Measurements from ENCODE around the gene USP48. TPM values are rescaled to one million over a fixed set of nuclear protein-coding genes. Genes with fewer than 3 reads are reported as not detected.
A peak's percentile ranks its signal among the peaks of the same experiment; 100 is the strongest.

USP48 gene
- total RNA-seq, 2 donors from 2014 or later: 51.4 to 56.8 TPM

DNA sequence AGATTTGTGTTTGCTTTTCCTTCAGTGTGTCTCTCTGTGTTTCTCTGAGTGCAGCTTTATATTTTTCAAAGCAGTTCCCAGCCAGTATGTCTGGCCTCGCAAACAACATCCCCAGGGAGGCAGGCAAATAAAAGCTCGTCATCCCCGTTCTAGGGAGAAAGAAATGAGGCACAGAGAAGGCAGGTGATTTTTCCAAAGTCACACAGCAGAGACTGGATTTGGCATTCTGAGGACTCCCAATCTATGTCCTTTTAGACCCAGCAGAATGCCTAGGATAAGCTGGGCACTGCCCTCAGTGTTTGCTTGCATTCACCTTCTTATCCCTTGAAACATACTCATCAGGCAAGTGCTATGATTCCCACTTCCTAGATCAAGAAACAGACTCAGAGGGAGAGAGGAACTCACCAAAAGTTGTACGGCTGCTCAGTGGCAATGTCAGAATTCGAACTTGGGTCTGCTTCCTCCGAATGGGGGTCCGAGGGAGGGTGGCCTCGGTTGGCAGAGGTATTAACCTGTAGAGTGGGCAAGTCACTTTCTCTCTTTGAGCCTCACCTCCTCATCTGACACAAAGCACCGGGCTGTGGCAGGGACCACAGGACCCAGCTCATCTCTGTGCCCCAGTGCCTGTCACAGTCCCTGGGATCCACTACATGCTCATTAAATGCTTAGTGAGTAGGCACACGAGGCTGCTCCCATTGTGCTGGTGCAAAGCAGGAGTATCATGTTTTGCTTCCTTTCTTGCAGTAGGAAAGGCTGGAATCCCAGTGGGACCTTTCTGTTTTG, 118.0 kb downstream of the USP48 start:
- DNase-seq (ENCODE audit: low spot score): no peak
- intact Hi-C loops (cut with DNase I): loop anchor here in 1 of 2 donors (10.0 kb wide), 1 partner anchor 160 kb away; the partner anchor contains the start of gene ALPL

DNA sequence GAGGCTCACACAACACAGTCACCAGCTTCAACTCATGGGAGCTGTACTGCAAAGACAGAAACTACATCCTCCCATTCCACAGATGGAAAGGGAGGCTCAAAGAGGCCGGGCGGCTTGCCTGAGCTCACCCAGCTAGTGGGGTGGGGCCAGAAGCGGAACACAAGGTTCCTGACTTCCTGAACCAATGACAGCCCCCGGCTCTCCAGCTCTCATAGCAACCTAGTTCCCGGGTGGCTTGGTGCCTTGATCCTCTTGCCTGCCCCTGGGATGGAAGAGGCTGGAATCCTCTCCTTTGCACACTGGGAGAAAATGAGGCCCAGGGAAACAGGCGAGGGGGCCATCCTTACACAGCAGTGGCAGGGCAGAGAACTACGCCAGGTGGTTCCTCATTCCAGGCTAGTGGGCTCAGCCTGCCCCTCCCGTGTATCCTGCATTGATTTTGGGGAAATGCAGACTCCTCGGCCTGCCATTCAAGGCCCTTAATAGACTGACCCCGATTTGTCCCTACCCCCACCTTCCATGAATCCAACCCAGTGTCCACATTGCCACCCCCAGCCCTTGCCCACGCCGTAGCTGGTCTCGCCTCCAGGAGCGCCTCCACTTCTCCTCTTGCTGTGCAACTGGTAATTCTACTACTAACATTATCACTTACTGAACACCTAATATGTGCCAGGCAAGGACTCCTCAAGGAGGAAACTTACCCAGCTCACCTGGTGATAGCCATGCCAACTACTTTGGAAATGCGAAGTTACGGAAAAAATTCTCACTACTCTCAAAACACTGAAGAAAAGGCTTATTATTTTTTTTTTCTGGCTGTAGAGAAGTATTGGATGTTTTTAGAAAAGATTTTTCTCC, 118.8 kb downstream of the USP48 start:
- peak; percentile 81 for DNase-seq (ENCODE audit: low spot score)
- intact Hi-C loops (cut with DNase I): loop anchor here in 1 of 2 donors (10.0 kb wide), 1 partner anchor 159 kb away; the partner anchor contains the start of gene ALPL

DNA sequence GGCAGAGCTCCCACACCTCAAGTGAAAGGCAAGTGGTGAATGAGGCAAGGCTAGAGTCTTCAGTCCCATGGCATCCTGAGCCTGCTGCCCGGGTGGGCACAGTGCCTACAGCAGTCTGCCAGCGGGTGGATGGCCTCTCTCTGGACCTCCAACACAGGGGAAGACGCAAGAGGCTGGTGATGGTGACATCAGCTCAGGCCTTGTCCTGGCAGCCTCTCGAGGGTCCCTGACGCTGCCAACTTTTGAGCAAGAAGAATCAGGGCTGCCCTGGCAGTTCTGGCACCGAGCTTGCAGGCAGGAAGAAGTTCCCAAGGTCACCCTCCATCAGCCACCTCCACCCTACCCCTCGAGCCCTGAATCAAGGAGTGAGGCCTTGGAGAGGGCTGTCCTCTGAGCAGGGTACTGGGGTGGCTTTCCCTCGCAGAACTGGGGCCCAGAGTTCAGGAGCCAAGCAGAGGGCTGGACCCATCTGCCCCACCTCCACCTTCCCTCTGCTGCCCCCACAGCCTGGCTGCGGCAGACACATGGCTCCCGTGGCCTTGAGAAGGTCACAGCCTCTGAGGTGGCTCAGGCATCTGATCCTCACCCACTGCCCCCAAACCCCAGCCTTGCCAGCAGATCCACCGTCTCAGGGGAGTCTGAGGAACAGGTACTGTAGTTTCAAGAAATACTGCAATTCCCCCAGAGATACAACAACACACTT, 119.5 kb downstream of the USP48 start:
- DNase-seq (ENCODE audit: low spot score): peak; percentile 61
- intact Hi-C loops (cut with DNase I): loop anchor here in 1 of 2 donors (10.0 kb wide), 1 partner anchor 159 kb away; the partner anchor contains the start of gene ALPL

DNA sequence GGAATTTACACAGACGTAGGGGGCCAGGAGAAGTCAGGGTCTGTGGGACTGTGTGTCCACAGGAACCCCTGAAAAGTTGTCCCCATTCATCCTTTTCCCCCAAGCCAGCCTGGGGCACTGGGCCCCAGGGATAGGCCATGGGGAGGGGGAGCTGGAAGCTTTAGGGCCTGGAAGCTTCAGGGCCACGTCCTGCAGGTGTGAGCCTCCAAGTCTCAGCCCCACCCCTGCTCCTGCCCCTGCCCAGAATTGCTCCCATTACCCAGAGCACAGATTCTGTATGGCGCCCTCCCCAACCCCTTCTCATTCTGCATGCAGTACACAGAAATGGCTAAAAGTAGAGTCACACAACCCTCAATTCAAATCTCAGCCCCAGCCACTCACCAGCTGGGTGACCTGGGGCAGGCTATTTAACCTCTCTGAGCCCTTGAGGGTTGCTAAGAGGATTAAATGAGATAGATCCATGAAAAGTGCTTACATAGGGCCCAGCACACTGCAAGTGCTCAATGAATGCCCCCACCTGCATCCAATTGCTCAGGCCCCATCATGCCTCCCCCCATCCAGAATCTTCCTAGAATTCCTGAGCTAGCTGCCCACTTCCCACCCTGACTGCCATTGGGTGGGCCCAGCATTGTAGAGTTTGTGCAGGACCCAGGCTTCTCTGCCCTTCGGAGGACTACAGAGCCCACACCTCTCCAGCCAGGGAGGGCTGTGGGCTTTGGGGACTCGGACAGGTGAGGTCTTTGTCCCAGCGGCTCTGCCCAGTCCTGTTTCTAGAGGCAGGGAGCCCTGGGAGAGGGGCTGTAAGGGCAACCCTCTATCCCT, 120.3 kb downstream of the USP48 start:
- intact Hi-C loops (cut with DNase I): loop anchor here in 1 of 2 donors (10.0 kb wide), 1 partner anchor 158 kb away; the partner anchor contains the start of gene ALPL
- peak; percentile 46 for DNase-seq (ENCODE audit: low spot score)

DNA sequence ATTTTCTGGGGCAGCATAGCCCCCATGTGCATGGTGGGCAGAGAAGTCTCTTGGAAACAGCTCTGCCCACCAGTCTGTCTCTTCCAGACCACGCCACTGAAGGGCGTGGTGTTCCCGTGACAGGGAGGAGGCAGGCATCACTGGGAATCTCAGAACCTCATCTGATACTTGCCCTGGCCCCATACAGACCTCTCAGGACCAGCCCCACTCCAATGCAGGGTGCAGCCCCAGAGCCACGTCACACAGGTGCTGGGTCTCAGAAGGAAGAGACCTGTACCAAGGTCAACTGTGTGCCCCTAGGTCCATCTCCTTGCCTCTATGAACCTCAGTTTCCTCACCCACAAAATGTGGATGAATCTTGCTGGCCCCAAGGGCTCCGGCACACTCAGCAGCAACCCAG, 121.1 kb downstream of the USP48 start:
- intact Hi-C loops (cut with DNase I): loop anchor here in 1 of 2 donors (10.0 kb wide), 1 partner anchor 157 kb away; the partner anchor contains the start of gene ALPL
- DNase-seq (ENCODE audit: low spot score): peak; percentile 61

DNA sequence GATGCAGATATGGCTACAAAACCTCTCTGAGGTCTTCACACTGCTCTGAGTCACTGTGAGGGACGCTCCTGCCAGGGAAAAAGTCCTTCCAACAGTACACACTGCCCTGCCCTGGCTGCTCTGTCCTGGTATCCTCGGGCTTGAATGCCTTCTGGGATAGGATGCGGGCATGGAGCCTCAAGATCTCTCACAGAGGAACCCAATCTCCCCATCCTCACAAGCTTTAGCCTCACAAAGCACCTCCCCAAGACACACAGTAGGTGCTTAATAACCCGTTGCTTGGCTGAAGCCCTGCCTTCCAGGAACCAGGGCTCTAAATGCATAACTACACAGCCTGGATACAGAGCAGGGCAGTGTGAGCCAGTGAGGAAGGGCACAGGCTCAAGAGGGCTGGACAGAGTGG, 123.0 kb downstream of the USP48 start:
- DNase-seq (ENCODE audit: low spot score): peak; percentile 42
- intact Hi-C loops (cut with DNase I): loop anchor here in 1 of 2 donors (10.0 kb wide), 2 partner anchors 135 to 155 kb away; partner anchors contain the start of gene ALPL

DNA sequence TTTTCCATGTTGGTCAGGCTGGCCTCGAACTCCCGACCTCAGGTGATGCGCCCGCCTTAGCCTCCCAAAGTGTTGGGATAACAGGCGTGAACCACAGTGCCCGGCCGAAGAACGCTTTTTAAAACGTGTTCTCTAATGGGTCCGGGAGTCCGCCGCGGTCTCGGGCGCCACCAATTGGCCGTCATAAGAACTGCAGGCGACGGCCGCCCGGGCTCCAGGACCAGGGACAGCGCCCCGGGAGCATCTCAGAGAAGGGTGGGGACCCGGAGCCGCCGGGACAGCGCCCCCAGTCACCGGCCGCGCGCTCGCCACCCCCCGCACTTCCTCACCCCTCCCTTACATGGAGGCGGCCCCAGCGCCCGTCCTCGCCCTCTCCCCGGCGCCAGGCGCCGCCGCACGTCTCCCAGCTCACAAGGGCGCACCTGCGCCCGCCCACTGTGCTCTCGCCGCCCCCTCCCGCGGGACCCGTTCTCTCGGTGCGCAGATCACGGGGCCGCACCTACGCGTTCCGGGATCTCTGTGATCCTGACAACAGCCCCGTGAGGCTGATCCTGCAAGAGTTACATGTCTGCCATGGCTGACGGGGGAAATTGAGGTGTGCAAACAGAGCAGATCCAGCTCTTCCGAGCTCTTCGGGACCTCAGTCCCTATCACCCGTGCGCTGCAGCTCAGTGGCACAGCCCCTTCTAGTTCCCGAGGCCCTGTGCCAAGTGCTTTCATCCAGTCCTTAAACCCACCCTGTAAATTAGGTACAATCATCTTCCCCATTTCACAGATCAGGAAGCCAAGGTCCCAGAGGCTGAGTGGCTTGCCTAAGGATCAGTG, 123.6 kb downstream of the USP48 start:
- peak; percentile 94 for DNase-seq (ENCODE audit: low spot score)
- intact Hi-C loops (cut with DNase I): loop anchor here in 1 of 2 donors (10.0 kb wide), 1 partner anchor 135 kb away; no protein-coding TSS in a partner anchor

DNA sequence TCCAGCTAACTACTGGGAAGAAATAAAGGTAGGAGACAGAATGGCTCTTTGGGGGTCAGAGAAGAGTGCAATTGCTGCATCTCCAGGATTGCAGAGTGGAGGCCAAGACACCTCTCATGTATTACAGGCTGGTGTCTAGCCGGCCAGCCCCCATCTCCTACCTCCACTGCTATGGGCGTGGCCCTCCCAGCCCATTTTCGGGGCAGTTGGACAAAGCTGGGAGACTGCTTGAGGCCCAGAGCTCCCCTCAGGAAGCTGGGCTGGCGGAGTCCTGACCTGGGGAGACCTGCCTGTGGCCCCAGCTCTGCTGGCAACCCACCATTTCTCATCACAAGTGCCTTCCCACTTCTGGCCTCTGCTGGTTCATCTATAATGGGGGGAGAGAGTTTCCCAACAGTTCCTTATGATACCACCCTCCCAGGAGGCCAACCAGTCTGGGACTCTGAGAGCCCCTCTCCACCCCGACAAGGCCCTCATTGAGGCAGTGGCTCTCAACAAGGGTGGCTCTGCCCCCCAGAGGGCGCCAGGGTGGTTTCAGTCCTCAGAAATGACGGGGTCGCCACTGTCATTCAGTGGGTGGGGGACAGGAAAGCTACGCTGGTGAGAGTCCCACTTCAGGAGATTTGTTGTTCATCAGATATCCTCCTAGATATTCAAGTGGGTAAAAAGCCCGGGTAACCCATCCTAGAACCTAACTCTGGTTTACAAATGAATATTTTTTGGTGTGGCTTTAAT, 125.3 kb downstream of the USP48 start:
- intact Hi-C loops (cut with DNase I): loop anchor here in 1 of 2 donors (10.0 kb wide), 1 partner anchor 133 kb away; no protein-coding TSS in a partner anchor
- peak; percentile 64 for DNase-seq (ENCODE audit: low spot score)

DNA sequence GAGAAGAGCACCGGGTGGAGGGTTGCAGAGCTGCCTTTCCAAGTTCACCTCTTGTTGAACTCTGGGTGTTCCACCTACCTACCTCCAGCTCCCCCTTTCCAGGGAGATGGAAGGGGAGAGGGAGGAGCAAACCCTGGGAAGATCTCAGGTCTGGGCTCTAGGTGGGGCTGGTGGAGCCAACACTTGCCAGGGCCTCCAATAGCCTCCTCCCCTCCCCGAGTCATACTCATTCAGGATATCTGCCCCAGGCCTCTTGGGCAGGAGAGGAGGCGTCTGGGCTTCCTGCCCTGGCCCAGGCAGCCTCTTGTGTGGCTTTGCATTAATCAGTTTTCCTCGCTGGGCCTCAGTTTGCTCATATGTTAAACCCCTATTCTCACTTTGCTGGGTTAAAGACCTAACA, 127.2 kb downstream of the USP48 start:
- DNase-seq (ENCODE audit: low spot score): peak; percentile 29
- intact Hi-C loops (cut with DNase I): loop anchor here in 1 of 2 donors (10.0 kb wide), 1 partner anchor 131 kb away; no protein-coding TSS in a partner anchor

DNA sequence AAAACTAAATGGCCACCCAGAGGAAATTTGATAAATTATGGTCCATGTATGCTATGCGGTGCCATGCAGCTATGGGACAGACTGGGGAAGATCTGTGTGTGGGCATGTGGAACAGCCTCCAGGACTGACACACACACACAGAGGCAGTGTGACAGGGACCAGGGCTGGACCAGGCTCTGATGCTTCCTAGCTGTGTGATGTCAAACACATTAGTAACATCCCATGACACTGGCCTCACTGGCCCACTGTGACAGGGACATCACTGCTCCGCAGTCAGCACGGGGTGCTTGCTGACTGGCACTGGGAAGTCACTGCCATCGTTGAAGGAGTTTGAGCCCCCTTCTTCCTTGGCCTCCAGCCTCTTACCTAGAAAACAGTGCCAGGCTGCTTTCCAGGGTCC, 127.7 kb downstream of the USP48 start:
- intact Hi-C loops (cut with DNase I): loop anchor here in 1 of 2 donors (10.0 kb wide), 1 partner anchor 130 kb away; no protein-coding TSS in a partner anchor

DNA sequence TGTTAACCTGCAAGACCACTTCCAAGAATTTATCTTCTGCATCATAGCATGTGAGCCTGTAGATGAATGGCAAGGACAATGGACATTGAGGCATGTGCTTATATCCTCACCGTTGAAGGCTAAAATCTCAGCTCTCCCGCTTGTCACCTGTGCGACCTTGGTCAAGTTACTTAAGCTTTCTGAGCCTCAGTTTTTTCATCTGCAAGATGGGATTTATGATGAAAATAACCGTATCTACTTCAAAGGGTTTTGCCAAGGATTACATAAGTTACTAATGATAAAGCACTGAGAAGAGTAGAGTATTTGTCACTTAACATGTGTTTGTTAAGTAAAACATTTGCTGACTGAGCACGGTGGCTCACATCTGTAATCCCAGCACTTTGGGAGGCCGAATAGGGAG, 128.7 kb downstream of the USP48 start:
- no peak for DNase-seq (ENCODE audit: low spot score)
- intact Hi-C loops (cut with DNase I): loop anchor here in 1 of 2 donors (10.0 kb wide), 1 partner anchor 129 kb away; no protein-coding TSS in a partner anchor

More for the DNA sequence above, 127.7 kb downstream of the USP48 start:
- DNase-seq (ENCODE audit: low spot score): peak; percentile 38

DNA sequence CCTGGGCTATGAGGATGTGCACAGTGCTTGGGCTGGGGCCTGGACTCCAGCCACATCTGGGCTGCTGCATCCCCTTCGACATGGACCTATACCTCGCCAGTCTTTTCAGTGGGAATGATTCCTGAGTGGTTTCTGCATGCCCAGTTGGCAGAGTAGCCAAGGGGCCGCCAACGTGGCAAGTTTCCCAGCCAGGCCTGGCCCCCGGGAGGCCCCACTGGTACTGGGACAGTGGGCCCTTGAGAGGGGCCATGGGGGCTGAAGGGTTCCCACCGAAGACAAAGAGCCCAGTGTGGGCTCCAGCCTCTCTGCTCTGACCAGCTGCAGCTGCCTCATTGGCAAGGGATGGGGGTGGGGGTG, 129.2 kb downstream of the USP48 start:
- DNase-seq (ENCODE audit: low spot score): no peak
- intact Hi-C loops (cut with DNase I): loop anchor here in 1 of 2 donors (10.0 kb wide), 1 partner anchor 129 kb away; no protein-coding TSS in a partner anchor

DNA sequence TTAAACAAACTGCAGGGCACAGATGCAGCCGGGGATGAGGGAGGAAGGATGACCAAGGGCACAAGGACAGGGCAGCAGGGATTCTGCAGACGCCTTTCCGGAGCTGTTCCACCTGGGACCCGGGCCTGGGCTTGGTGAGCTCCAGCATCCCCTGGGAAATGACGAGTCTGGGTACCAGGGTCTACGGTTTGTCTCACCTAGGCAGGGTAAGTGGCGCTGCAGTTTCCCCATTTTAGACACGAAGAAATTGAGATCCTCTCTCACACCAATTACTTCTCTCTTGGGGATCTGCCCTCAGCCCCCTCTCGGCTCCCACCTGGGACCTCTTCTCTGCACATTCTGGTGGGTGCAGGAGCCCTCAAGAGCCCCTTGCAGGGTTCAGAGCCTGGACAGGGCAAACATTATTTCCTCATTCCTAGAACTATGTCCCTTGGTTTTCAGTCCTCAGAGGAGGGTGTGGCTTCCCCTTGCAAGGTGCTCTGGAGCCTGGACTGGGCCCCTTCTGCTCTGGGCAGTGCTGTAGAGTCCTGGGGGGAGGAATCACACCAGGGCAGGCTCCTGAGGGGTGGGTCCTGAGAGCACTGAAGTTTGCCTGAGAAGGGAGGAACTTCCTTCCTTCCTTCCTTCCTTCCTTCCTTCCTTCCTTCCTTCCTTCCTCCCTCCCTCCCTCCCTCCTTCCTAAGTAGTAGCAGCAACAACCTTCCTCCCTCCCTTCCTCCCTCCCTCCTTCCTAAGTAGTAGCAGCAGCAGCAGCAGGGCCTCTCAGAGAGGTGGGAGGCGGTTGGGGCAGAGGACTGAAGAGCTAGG, 129.8 kb downstream of the USP48 start:
- intact Hi-C loops (cut with DNase I): loop anchor here in 1 of 2 donors (10.0 kb wide), 1 partner anchor 128 kb away; no protein-coding TSS in a partner anchor

DNA sequence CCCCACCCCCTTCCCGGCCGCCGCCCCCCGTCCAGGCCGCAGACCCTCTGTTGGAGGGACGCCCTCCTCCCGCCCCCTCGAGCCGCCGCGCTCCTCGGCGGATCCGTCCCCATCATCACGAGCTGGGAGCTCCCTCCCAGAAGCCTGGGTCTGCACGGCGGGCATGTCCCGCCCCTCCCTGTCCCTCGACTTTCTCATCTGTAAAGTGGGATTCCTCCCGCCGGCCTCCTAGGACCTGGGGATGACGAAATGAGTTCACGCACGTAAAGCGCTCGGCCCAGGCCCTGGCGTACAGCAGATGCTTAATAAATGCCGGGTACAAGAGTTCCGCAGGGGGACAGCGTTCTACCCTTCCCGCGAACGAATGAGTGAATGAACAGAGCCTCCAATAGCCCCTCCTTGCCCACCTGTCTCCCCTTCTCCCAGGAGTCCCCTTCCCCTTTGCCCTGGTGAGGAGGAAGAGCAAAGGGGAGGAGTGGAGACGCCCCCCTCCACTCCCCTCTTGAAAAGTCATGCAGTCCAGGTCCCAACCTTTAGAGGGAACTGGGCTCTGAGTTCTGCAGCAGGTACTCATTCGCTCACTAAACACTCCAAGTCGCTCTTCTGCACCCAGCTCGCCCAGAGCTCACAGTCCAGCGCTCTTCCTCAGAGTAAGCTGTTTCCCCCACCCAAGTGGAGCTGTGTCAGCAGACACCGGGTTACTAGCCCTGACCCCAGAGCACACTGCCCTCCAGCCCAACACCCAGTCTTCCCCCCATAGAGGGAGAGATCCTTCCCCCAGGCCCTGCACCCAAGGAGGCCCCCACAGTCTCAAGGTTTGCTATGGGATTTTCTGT, 130.6 kb downstream of the USP48 start:
- DNase-seq (ENCODE audit: low spot score): no peak
- intact Hi-C loops (cut with DNase I): loop anchor here in 1 of 2 donors (10.0 kb wide), 1 partner anchor 128 kb away; no protein-coding TSS in a partner anchor

More for the DNA sequence above, 129.8 kb downstream of the USP48 start:
- no peak for DNase-seq (ENCODE audit: low spot score)

All from posterior vena cava (tissue), 2 donors.